ENCODE data around the gene NOS1AP.

The NOS1AP gene

GRCh38 chr1:162386292-162387225 lies 317.1 kb downstream of the NOS1AP start:
- DNase-seq (ENCODE audit: low read depth): no peak

- DNase-seq (ENCODE audit: low read depth): no peak
These were observed 318.0 kb downstream of the NOS1AP start for GRCh38 chr1:162387226-162388082.

GRCh38 chr1:162388083-162388594 lies 318.6 kb downstream of the NOS1AP start:
- no peak for DNase-seq (ENCODE audit: low read depth)

GRCh38 chr1:162388615-162389014 lies 319.1 kb downstream of the NOS1AP start:
- no peak for DNase-seq (ENCODE audit: low read depth)

- no peak for DNase-seq (ENCODE audit: low read depth)
These were observed 319.7 kb downstream of the NOS1AP start for GRCh38 chr1:162389021-162389818.

- DNase-seq (ENCODE audit: low read depth): no peak
These were observed 320.5 kb downstream of the NOS1AP start for GRCh38 chr1:162389971-162390370.

- no peak for DNase-seq (ENCODE audit: low read depth)
These were observed 321.1 kb downstream of the NOS1AP start for GRCh38 chr1:162390396-162391185.

- DNase-seq (ENCODE audit: low read depth): no peak
These were observed 322.5 kb downstream of the NOS1AP start for GRCh38 chr1:162391790-162392563.

- DNase-seq (ENCODE audit: low read depth): no peak
These were observed 326.9 kb downstream of the NOS1AP start for GRCh38 chr1:162396201-162396906.

GRCh38 chr1:162397039-162397448 lies 327.6 kb downstream of the NOS1AP start:
- DNase-seq (ENCODE audit: low read depth): no peak

GRCh38 chr1:162397943-162398560 lies 328.6 kb downstream of the NOS1AP start:
- DNase-seq (ENCODE audit: low read depth): no peak

GRCh38 chr1:162398999-162399580 lies 329.6 kb downstream of the NOS1AP start:
- no peak for DNase-seq (ENCODE audit: low read depth)

GRCh38 chr1:162400790-162401355 lies 331.4 kb downstream of the NOS1AP start:
- no peak for DNase-seq (ENCODE audit: low read depth)

GRCh38 chr1:162404550-162405160 lies 335.2 kb downstream of the NOS1AP start:
- no peak for DNase-seq (ENCODE audit: low read depth)

GRCh38 chr1:162405800-162406199 lies 336.3 kb downstream of the NOS1AP start:
- DNase-seq (ENCODE audit: low read depth): no peak

GRCh38 chr1:162406811-162407210 lies 337.3 kb downstream of the NOS1AP start:
- no peak for DNase-seq (ENCODE audit: low read depth)

- no peak for DNase-seq (ENCODE audit: low read depth)
These were observed 338.0 kb downstream of the NOS1AP start for GRCh38 chr1:162407539-162407938.

- DNase-seq (ENCODE audit: low read depth): no peak
These were observed 342.5 kb downstream of the NOS1AP start, which contains the start of gene SH2D1B for GRCh38 chr1:162412002-162412401. SH2D1B (minus strand) TSS chr1:162412136; CDS start chr1:162412016, 120 bp downstream.
